ENCODE measurements around the gene CDCA8. TPM values are rescaled to one million over a fixed set of nuclear protein-coding genes. Genes with fewer than 3 reads are reported as not detected.

CDCA8 gene
- total RNA-seq, 2 donors from 2014 or later, result 0.70 TPM

DNA sequence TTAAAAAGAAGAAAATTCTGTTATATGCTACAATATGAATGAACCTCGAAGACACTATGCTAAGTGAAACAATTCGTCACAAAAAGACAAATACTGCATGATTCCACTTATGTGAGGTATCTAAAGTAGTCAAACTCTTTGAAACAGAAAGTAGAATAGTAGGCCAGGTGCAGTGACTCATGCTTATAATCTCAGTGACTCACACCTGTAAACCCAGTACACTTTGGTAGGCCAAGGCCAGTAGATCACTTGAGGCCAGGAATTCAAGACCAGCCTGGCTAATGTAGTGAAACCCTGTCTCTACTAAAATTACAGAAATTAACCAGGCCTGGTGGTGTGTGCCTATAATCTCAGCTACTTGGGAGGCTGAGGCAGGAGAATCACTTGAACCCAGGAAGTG is 46.9 kb downstream of the CDCA8 start:
- Mint-ChIP-seq H3K27ac (no peak overlapping the region), H3K36me3 (ENCODE audit: low read depth) (peaks cover 2% of the 10 kb centered on the region), H3K4me3 (no peak overlapping the region), H3K4me1 (peaks cover 2% of the 10 kb centered on the region), H3K27me3 (peaks cover 52% of the 10 kb centered on the region)
- no peaks in the 10 kb centered on the region for H3K9me3 ChIP-seq (ENCODE audit: control insufficient read depth, low read length, poor library complexity, severe bottlenecking)
- ATAC-seq (no peak), DNase-seq (no peak)

DNA sequence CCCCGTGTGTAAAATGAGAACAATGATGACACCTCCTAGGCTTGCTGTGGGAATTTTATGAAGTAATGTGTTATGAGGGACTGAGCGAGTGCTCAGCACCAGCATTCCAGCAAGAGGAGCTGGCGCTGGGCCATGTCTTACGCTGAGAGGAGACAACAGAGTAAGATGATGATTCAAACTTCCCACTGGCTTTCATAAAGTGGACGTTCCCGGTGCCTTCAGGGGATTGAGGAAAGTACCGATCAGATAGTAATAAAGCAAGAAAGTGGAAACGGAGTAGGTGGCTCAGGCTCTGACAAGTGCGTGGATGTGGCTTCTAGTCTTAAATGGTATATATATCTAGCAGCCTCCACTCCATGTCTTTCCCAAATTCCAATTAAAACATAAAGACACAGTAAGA is 48.8 kb downstream of the CDCA8 start:
- no peaks in the 10 kb centered on the region for H3K9me3 ChIP-seq (ENCODE audit: control insufficient read depth, low read length, poor library complexity, severe bottlenecking)
- H3K36me3 Mint-ChIP-seq (ENCODE audit: low read depth), result no peaks in the 10 kb centered on the region
- H3K27ac Mint-ChIP-seq, result no peak overlapping the region
- H3K27me3 Mint-ChIP-seq, result peaks cover 43% of the 10 kb centered on the region
- H3K4me1 Mint-ChIP-seq, result no peaks in the 10 kb centered on the region
- DNase-seq, result no peak
- no peak for ATAC-seq
- no peak overlapping the region for H3K4me3 Mint-ChIP-seq

DNA sequence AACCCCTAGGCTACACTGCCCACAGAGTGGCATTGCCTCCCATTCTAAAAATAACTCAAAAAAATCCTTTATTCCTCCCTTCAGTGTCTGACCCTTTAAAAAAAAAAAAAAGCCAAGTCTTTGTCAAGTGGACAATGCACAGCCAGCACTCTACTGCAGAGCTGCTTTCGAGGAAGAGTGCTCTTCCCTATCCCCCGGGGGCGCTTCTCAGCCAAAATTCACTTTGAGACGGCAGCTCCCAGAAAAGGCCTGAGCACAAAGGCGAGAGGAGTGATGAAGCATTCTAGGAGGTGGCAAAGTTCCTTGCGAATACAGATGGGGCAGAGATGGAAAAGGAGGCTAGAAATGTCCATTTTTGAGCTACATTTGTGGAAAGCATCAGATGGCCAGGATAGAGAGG is 49.3 kb downstream of the CDCA8 start:
- ATAC-seq (no peak), DNase-seq (no peak)
- H3K36me3 Mint-ChIP-seq (ENCODE audit: low read depth), result no peaks in the 10 kb centered on the region
- peaks cover 43% of the 10 kb centered on the region for H3K27me3 Mint-ChIP-seq
- H3K27ac Mint-ChIP-seq, result no peak overlapping the region
- H3K4me3 Mint-ChIP-seq, result no peak overlapping the region
- no peaks in the 10 kb centered on the region for H3K4me1 Mint-ChIP-seq
- no peaks in the 10 kb centered on the region for H3K9me3 ChIP-seq (ENCODE audit: control insufficient read depth, low read length, poor library complexity, severe bottlenecking)

DNA sequence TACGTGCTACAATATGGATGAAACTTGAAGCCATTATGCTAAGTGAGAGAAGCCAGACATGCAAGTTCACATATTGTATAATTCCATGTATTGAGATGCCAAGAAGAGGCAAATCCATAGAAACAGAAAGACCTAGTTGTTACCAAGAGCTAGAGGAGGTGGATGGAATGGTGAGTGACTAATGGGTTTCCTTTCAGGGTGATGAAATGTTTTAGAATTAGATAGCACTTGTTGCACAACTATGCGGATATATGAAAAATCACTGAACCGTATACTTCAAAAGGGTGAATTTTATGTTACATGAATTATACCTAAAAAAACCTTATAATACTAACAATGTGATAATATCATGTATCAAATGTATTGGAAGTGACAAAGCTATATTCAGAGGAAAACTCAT is 54.5 kb downstream of the CDCA8 start:
- DNase-seq, result no peak
- Mint-ChIP-seq H3K27me3 (peaks cover 43% of the 10 kb centered on the region), H3K4me1 (no peaks in the 10 kb centered on the region), H3K4me3 (no peak overlapping the region), H3K36me3 (ENCODE audit: low read depth) (no peaks in the 10 kb centered on the region), H3K27ac (no peak overlapping the region)
- H3K9me3 ChIP-seq (ENCODE audit: control insufficient read depth, low read length, poor library complexity, severe bottlenecking), result no peaks in the 10 kb centered on the region
- ATAC-seq, result no peak

DNA sequence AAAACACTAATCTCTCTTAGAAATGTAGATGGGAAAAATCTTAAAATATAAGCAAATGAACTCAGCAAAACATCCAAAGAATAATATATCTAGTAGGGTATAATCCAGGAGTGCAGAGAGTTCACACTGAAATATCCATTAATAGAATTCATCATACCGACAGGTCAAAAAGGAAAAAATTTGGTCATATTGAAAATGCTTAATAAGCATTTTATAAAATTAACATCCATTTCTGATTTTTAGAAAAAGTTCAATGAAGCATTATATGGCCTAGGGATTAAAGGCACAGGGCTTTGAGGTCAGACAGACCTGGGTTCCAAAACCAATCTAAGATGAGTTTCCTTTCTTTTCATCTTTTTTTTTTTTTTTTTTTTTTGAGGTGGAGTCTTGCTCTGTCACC is 56.2 kb downstream of the CDCA8 start:
- peaks cover 3% of the 10 kb centered on the region for H3K4me1 Mint-ChIP-seq
- H3K36me3 Mint-ChIP-seq (ENCODE audit: low read depth), result peaks cover 2% of the 10 kb centered on the region
- H3K27me3 Mint-ChIP-seq, result peaks cover 40% of the 10 kb centered on the region

DNA sequence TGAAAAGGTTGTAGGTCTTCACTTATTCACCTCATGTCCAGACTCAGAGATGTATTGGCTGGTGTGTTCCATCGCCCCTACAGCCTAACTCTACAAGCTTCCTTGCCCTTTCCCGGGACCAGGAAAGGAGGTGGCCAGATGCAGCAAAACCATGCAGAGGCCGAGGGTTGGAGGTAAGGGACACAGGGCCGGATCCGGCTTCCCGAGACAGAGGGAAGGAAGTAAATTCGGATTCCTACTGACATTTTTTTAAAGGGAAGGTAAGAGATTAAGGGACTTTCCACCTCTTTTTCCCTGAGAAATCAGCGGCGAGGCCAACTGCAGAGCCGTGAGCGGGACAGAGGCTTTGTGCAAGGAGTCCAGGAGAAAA is 59.9 kb downstream of the CDCA8 start:
- DNase-seq, result no peak
- H3K36me3 Mint-ChIP-seq (ENCODE audit: low read depth), result peaks cover 2% of the 10 kb centered on the region
- H3K27ac Mint-ChIP-seq, result no peak overlapping the region
- ATAC-seq, result no peak
- peak overlapping the region; percentile 85 for H3K4me3 Mint-ChIP-seq
- H3K9me3 ChIP-seq (ENCODE audit: control insufficient read depth, low read length, poor library complexity, severe bottlenecking), result no peaks in the 10 kb centered on the region
- peaks cover 51% of the 10 kb centered on the region for H3K27me3 Mint-ChIP-seq
- H3K4me1 Mint-ChIP-seq, result peaks cover 3% of the 10 kb centered on the region

More for the DNA sequence above, 56.2 kb downstream of the CDCA8 start:
- ATAC-seq (no peak), DNase-seq (no peak)
- no peaks in the 10 kb centered on the region for H3K9me3 ChIP-seq (ENCODE audit: control insufficient read depth, low read length, poor library complexity, severe bottlenecking)
- Mint-ChIP-seq H3K27ac (no peak overlapping the region), H3K4me3 (no peak overlapping the region)

DNA sequence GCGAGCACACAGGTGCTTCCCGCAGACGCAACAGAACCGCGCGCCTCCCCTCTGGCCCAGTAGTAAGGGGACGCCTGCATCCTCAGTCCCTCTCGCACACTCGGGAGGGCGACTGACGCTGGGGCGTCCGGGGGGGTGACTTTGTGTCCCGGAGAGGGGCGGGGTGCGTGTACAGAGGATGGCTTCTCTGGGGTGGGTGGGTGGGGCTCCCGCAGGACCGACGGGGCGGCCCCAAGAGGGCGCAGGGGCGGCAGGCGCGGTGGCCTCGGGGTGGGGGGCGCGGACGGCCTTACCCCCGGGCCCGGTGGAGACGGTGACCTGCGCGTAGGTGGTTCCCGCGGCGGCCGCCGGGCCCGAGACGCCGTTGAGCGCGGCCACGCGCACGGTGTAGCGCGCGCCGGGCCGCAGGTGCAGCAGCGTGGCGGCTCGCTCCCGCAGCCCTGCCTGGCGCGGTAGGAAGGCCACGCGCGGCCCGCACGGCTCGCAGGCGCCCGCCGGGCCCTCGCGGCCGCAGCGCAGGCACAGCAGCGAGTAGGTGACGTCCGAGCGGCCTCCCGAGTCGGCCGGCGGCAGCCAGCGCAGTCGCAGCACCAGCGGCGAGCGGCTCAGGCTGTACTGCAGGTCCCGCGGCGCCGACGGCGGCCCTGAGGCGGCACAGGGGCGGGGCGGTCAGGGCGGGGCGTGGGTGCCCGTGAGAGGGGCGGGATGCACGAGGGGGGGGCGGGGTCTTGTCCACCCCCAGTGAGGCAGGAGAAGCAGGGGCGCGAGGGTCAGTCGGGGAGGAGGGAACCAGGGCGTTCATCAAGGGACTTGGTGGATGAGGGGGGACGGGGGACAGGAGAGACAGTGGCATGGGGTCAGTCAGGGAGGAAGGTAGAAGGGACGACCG is 60.5 kb downstream of the CDCA8 start:
- Mint-ChIP-seq H3K36me3 (ENCODE audit: low read depth) (peaks cover 2% of the 10 kb centered on the region), H3K27ac (no peak overlapping the region), H3K27me3 (peaks cover 51% of the 10 kb centered on the region), H3K4me1 (peaks cover 3% of the 10 kb centered on the region), H3K4me3 (peak overlapping the region; percentile 85)
- ATAC-seq, result peak; percentile 52
- H3K9me3 ChIP-seq (ENCODE audit: control insufficient read depth, low read length, poor library complexity, severe bottlenecking), result no peaks in the 10 kb centered on the region
- no peak for DNase-seq

DNA sequence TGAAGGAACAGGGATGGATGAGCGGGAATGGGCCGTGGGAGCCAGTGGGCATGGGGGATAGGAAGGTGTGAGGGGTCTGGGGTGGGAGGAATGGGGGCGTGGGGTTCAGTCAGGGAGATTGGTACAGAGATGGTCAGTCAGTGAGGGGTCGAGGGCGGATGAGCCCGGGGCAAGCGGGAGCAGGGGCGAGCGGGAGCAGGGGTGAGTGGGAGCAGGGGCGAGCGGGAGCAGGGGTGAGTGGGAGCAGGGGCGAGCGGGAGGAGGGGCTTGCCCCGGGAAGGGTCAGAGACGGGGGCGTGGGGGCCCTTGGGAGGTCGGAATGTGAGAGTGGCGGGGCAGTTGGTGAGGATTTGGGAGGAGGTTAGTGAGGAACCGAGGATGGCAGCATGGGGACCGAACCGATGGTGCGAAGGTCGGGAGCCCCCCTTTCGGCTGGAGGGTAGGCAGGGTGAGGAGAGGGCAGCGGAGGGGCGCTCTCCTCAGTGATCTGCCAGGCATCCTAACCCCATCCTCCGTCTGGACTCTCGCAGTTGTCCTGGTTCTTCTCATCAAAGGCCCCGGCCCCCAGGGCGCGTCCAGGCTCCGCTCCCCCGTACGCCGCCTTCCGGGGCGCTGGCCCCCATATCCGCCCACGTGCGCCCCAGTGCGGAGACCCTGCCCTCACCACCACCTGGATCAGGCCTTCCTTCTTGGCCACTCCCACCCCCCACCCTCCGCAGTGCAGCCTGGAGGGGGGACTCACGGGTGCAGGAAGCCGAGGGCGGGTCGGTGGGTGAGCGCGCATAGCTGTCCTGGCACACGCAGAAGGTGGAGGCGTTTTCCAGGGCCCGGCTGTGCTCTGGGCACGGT is 61.4 kb downstream of the CDCA8 start:
- no peak for ATAC-seq
- no peak for DNase-seq
- peaks cover 2% of the 10 kb centered on the region for H3K36me3 Mint-ChIP-seq (ENCODE audit: low read depth)
- no peak overlapping the region for H3K27ac Mint-ChIP-seq
- peaks cover 3% of the 10 kb centered on the region for H3K4me1 Mint-ChIP-seq
- peak overlapping the region; percentile 85 for H3K4me3 Mint-ChIP-seq
- H3K27me3 Mint-ChIP-seq, result peaks cover 51% of the 10 kb centered on the region
- H3K9me3 ChIP-seq (ENCODE audit: control insufficient read depth, low read length, poor library complexity, severe bottlenecking), result no peaks in the 10 kb centered on the region

DNA sequence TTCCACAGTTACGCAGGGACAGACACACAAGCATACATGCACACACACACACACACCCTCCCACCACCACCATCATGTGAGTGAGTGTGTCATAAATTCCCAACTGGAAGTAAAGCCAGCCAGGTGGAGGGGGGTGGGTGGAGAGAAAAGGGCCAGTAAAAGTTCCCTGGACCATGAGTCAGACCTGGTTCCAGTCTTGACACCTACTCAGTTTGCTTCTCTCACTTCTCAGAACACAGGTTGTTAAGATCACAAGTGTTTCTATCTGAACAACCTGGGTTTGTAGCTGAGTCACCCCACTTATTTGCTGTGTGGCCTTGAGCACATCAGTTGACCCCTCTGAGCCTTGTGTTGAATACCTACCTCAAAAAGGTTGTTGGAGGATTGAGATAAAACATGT is 63.0 kb downstream of the CDCA8 start:
- DNase-seq (no peak), ATAC-seq (no peak)
- Mint-ChIP-seq H3K4me1 (peaks cover 3% of the 10 kb centered on the region), H3K36me3 (ENCODE audit: low read depth) (peaks cover 2% of the 10 kb centered on the region), H3K4me3 (no peak overlapping the region), H3K27ac (no peak overlapping the region), H3K27me3 (peaks cover 43% of the 10 kb centered on the region)
- no peaks in the 10 kb centered on the region for H3K9me3 ChIP-seq (ENCODE audit: control insufficient read depth, low read length, poor library complexity, severe bottlenecking)

DNA sequence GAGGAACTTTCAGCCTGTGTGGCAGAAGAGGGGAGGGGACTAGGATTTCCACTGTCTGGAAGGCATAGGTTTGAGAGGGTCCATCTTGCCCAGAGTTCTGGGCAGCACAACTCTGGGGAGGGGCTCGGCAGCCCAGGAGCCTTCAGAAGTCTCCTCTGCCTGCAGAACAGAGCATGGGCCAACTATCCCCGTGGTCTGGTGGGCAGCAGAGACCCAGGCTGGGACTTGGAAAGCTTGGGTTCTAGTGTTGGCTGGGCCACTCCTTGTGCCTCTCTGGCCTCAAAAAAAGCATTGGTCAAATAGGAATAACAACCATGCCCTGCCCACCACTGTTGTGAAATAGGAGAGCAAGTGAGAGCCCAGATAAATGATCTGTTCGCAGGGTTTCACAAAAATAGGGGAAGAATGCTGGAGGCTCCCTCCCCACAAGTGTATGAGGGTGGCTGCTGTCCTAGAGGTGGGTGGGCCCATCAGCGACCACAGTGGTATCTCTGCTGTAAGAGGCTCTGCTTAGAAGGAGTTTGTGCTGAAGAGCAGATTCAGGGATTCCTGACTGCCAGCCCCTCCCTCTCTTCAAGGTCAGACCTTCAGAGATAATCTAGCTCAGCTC is 63.7 kb downstream of the CDCA8 start:
- H3K36me3 Mint-ChIP-seq (ENCODE audit: low read depth), result peaks cover 2% of the 10 kb centered on the region
- DNase-seq (no peak), ATAC-seq (no peak)
- no peak overlapping the region for H3K27ac Mint-ChIP-seq
- H3K9me3 ChIP-seq (ENCODE audit: control insufficient read depth, low read length, poor library complexity, severe bottlenecking), result no peaks in the 10 kb centered on the region
- peaks cover 3% of the 10 kb centered on the region for H3K4me1 Mint-ChIP-seq
- peaks cover 39% of the 10 kb centered on the region for H3K27me3 Mint-ChIP-seq
- H3K4me3 Mint-ChIP-seq, result no peak overlapping the region

Other genes starting within 250 kb of the CDCA8 start
- gene ZC3H12A, start 217.9 kb upstream of the CDCA8 start, total RNA-seq, result 100 to 1,000 TPM; 166 to 170 TPM
- 10 to 100 TPM; 54.7 to 58.0 TPM for gene MEAF6, start 177.8 kb upstream of the CDCA8 start, total RNA-seq
- gene SNIP1, start 138.2 kb upstream of the CDCA8 start, total RNA-seq, result 10 to 100 TPM; 51.1 to 58.5 TPM
- gene DNALI1, start 135.6 kb upstream of the CDCA8 start, total RNA-seq, result not detected
- gene GNL2, start 96.6 kb upstream of the CDCA8 start, total RNA-seq, result 10 to 100 TPM; 54.9 to 59.9 TPM
- gene RSPO1, start 57.6 kb upstream of the CDCA8 start, total RNA-seq, result not detected
- under 1 TPM; 0.34 to 0.75 TPM for gene EPHA10, start 72.6 kb downstream of the CDCA8 start, total RNA-seq
- under 1 TPM; 0.73 to 0.92 TPM for gene MANEAL, start 101.3 kb downstream of the CDCA8 start, total RNA-seq
- 10 to 100 TPM; 13.0 to 13.2 TPM for gene C1orf122, start 115.3 kb downstream of the CDCA8 start, total RNA-seq
- gene YRDC, start 115.7 kb downstream of the CDCA8 start, total RNA-seq, result 10 to 100 TPM; 26.7 to 31.9 TPM
- 10 to 100 TPM; 25.5 to 26.6 TPM for gene MTF1, start 167.1 kb downstream of the CDCA8 start, total RNA-seq